ENCODE data around the gene CDKAL1. TPM values are rescaled to one million over a fixed set of nuclear protein-coding genes. Genes with fewer than 3 reads are reported as not detected.

Gene CDKAL1
- total and polyA plus RNA-seq, 8 donors, result 13.6 to 20.7 (median 17.5) TPM

- TF ChIP-seq CTCF (IDR thresholded peaks at IDR 0.05), result no peak
- Histone ChIP-seq H3K9me3 (no peaks in the 10 kb centered on the region), H3K36me3 (no peaks in the 10 kb centered on the region), H3K27ac (no peak overlapping the region), H3K27me3 (no peaks in the 10 kb centered on the region), H3K4me1 (no peaks in the 10 kb centered on the region), H3K4me3 (no peak overlapping the region)
- intact Hi-C loops (cut with DNase I), result no loop called here
- ATAC-seq, result no peak
- no peak for DNase-seq
Observed at GRCh38 chr6:21263531-21264287, 729.5 kb downstream of the CDKAL1 start.

GRCh38 chr6:21264288-21265033, 730.2 kb downstream of the CDKAL1 start:
- TF ChIP-seq CTCF (IDR thresholded peaks at IDR 0.05), result no peak
- no peak for DNase-seq
- no peak overlapping the region for H3K4me3 ChIP-seq
- H3K9me3 ChIP-seq, result no peaks in the 10 kb centered on the region
- H3K4me1 ChIP-seq, result no peaks in the 10 kb centered on the region
- intact Hi-C loops (cut with DNase I), result no loop called here
- H3K36me3 ChIP-seq, result no peaks in the 10 kb centered on the region
- H3K27ac ChIP-seq, result no peak overlapping the region
- ATAC-seq, result no peak
- no peaks in the 10 kb centered on the region for H3K27me3 ChIP-seq

GRCh38 chr6:21265034-21265729, 730.9 kb downstream of the CDKAL1 start:
- intact Hi-C loops (cut with DNase I), result no loop called here
- ATAC-seq (no peak), DNase-seq (no peak)
- Histone ChIP-seq H3K27me3 (no peaks in the 10 kb centered on the region), H3K9me3 (no peaks in the 10 kb centered on the region), H3K36me3 (no peaks in the 10 kb centered on the region), H3K4me1 (no peaks in the 10 kb centered on the region), H3K4me3 (no peak overlapping the region), H3K27ac (no peak overlapping the region)
- no peak for TF ChIP-seq CTCF (IDR thresholded peaks at IDR 0.05)

- no peaks in the 10 kb centered on the region for H3K27me3 ChIP-seq
- intact Hi-C loops (cut with DNase I), result no loop called here
- no peaks in the 10 kb centered on the region for H3K4me1 ChIP-seq
- H3K4me3 ChIP-seq, result no peak overlapping the region
- TF ChIP-seq CTCF (IDR thresholded peaks at IDR 0.05), result no peak
- no peak for ATAC-seq
- H3K27ac ChIP-seq, result no peak overlapping the region
- no peaks in the 10 kb centered on the region for H3K36me3 ChIP-seq
- no peak for DNase-seq
- no peaks in the 10 kb centered on the region for H3K9me3 ChIP-seq
Observed at GRCh38 chr6:21265730-21266044, 731.4 kb downstream of the CDKAL1 start.

- DNase-seq, result no peak
- Histone ChIP-seq H3K4me1 (no peaks in the 10 kb centered on the region), H3K27ac (no peak overlapping the region), H3K9me3 (peaks cover 0 to 3% of the 10 kb centered on the region in 2 donors), H3K27me3 (no peaks in the 10 kb centered on the region), H3K4me3 (no peak overlapping the region), H3K36me3 (no peaks in the 10 kb centered on the region)
- no peak for ATAC-seq
- intact Hi-C loops (cut with DNase I), result no loop called here
- no peak for TF ChIP-seq CTCF (IDR thresholded peaks at IDR 0.05)
Observed at GRCh38 chr6:21270636-21271201, 736.5 kb downstream of the CDKAL1 start.
